GM19468 (cell line): ENCODE data around the gene FRMD8.
A peak's percentile ranks its signal among the peaks of the same experiment; 100 is the strongest.

ENCODE experiments used
- ATAC-seq: cut with Tn5 transposase; IDR thresholded peaks from one replicate; pipeline ENCODE4 v1.9.1; 2021; ENCODE audit warnings: mild to moderate bottlenecking, moderate library complexity, moderate number of reproducible peaks; ENCODE audit not compliant: unreplicated experiment; ENCODE audit errors: extremely low read depth

Gene FRMD8, protein sequence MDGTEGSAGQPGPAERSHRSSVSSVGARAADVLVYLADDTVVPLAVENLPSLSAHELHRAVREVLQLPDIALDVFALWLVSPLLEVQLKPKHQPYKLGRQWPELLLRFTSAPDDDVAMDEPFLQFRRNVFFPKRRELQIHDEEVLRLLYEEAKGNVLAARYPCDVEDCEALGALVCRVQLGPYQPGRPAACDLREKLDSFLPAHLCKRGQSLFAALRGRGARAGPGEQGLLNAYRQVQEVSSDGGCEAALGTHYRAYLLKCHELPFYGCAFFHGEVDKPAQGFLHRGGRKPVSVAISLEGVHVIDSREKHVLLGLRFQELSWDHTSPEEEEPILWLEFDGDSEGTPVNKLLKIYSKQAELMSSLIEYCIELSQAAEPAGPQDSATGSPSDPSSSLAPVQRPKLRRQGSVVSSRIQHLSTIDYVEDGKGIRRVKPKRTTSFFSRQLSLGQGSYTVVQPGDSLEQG

DNA sequence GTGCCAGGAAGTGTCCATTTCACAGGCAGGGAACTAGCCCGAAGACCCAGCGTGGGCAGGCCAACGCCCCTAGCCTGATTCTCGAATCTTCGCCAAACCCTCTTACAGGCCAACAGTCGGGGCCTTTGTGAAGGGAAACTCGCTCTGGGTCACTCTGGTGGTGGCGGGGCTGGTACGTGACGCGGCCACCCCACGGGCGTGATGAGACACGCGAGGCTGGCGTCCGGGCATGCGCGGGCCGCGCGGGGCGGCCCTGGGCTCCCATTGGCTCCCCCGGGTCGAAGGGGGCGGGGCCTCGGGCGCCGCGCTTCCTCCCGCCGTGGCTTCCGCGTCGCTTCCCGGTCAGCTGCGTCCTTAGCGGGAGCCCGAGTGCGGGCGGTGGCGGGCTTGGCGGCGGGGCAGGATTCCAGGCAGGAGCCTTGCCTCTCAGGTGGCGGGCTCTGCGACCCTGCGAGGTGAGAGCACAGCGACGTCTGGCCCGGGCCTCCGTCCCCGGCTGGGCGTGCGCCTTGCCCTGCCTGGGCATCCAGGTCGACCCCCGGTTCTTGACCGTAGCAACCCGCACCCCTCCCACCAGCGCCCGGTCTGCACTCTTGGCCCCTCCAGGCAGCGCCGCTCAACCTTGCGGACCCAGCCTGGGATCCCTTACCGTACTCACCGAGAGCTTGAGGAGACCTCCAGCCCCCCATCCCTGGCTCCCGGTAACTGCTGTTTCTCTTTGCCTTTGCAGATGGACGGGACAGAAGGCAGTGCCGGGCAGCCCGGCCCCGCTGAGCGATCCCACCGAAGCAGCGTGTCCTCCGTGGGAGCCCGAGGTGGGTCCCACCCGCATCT is at the start of gene FRMD8:
TSS of gene FRMD8 (plus strand) at position 331 of the 834 bp plus-strand sequence. CDS start at position 731, 400 bp downstream.
- ATAC-seq: no peak

DNA sequence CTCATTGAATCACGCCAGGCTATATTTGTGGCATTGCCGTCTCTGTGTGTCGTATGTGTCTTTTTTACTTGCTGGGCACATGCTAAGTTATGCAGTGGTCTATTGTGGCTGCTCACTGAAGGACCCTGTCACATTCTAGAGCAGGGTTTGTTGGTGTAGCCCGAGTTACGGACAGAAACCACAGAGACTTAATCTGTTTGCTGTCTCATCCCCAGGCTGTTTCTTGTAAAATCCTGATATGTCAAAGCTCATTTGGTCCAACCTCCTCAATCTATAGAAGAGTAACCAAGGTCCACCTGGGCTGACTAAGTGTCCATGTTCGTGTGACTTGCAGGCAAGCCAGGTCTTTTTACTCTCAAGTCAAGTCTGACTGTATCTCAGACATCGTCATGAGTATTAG is 47.8 kb upstream of the FRMD8 start:
- no peak for ATAC-seq

DNA sequence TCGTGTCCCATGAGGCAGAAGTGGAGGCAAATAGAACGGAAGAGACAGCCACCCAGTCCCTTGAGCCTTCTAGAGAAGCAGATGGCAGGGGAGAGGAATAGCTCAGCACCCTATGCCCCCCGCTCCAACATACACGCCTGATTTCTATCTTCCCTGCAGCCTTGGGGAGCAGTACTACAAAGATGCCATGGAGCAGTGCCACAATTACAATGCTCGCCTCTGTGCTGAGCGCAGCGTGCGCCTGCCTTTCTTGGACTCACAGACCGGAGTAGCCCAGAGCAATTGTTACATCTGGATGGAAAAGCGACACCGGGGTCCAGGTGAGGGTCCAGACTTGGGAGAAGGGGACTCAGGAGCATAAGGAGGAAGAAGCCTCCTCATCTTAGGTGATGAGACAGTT is 46.2 kb upstream of the FRMD8 start:
- ATAC-seq: no peak

DNA sequence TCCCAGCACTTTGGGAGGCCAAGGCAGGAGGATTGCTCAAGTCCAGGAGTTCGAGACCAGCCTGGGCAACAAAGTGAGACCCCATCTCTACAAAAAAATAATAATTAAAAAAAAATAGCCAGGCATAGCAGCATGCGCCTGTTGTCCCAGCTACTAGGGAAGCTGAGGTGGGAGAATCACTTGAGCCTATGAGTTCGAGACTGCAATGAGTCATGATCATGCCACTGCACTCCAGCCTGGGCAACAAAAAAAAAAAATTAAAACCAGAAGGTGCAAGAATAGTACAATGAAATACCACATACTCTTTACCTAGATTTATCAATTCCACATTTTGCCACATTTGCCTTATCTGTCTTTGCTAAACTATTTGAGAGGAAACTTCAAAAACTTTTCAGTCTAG is 44.6 kb upstream of the FRMD8 start:
- ATAC-seq: no peak

DNA sequence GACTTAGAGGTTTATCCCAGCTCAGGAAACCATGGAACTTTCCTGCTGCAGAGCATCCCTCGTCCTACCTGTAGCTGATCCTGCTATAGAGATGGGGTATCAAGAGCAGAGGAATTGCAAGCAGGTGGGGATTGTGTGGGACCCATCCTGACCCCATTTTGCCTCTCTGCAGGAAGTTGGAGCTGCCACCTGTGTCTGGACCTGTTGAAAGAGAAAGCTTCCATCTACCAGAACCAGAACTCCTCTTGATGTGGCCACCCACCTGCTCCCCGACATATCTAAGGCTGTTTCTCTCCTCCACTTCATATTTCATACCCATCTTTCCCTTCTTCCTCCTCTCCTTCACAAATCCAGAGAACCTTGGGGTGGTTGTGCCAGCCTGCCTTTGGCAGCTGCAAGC is 34.9 kb upstream of the FRMD8 start:
- no peak for ATAC-seq

DNA sequence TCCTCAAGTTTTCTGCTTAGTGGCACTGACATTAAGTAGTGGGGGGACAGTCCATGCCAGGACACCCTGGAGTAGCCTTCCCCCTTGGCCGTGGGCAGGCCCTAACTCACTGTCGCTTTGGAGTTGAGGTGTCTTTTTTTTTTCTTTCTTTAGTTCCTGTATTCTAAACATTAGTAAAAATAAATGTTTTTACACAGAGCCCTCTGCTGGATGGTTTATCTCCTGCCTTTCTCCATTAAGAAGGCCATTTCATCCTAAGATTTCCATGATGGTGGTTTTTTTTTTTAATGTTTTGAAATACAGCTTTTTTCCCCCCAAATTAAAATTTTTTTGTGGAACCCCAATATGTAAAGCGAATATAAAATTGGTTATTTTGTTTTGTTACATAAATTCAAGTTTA is 33.7 kb upstream of the FRMD8 start:
- no peak for ATAC-seq

DNA sequence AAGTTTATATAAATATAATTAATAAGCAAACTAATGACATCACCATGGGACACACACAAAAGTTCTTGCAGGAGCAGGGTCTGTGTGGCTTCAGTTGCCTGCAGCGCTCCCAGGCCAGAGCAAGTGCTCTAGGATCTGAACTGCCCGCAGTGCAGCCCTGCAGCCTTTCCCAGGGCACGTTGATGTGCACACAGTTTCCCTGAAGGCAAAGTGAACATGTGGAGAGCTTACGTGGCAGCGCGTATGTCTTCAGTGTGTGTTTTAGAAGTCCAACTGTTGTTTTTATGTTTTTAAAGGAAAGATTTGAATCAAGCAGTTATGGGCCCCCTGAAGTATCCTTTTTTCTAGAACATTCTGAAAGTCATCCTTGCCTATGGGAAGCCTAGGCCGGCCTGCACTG is 33.1 kb upstream of the FRMD8 start:
- ATAC-seq: no peak

DNA sequence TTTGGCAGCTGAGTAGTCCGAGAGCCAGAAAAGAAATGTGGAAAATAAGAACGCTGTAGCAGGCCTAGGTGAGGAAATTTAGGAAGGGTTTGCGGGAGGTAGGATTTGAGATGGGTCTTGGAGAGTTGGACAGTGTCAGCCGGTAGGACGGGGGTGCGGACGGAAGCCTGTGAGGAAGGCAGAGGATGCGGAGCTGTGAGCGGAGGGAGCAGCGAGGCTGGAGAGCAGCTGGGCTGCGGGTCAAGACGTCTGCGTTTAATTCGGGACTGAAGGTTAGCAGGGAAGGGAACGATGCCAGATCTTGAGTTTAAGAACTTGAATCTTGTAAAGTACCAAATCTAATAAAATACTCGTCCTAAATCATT is 32.6 kb upstream of the FRMD8 start:
- ATAC-seq: no peak

DNA sequence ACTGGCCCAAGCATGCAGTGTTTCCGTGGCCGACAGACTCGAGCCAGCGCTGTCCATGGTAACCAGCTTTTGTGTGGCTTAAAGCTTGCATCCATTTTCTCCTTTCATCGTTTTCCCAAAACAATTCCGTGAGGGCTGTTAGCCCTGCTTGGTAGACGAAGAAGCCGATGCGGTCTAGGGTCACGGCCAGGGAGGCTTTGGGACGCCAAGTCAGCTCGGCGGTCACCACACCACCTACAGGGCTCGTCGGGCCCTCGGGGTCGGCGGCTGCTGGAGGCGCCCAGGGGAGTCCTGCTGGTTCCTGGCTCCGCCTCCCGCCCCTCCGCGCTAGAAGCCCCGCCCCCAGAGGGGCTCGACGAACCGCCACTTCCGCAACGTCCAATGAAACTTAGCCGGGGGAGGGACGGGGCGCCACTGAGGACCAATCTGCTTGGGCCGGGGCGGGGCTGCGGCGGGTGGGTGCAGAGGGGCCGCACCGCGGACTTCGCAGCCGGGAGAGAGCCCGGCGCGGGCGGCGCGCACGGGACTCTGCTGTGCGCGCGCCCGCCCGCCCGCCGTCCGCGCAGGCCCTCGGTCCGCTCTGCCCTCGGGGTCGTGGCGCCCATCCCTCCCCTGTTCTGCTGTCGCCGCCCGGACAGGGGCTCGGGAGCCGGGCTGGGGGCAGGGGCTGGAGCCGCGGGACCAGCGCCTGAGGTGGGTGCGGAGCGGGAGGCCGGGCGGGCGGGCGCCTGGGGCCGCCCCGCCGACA is 32.0 kb upstream of the FRMD8 start, which contains the start of gene TIGD3:
TSS of gene TIGD3 (plus strand) at position 487 of the 748 bp plus-strand sequence. CDS start 1,058 bp downstream, outside the sequence.
- peak; percentile 54 for ATAC-seq

DNA sequence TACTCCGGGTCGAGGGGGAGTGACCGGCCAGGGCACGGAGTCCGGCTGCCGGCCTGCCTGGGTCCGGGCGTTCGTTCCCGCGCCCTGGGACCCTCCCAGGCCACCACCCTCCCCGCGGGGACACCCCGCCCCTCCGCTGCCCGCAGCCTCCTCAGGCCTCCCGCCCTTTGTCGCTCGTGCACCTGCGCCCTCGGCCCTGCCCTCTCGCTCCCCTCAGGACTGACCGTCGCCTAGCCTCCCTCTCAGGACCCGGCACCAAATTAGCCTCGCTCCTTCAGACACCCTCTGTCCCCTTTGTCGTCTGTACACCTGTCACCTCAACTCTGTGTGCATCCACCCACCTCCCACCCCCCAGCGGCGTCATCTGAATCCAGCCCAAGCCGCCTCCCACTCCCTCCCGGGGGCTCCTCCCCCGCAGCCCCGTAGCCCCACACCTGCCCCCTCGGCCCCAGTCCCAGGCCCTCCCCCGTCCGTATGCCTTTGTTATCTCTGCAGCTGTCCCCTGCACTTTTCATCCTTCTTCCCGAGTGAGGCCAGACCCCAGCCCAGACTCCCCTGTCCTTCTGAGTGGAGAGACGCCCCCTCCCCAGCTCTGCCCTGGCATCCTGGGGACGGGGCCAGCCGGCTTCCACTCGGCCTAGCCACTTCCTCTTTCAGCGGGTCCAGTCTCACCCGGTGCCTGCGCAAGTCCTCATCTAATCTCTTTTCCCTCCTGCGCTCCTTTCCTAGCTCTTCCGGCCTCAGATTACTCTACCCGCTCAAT is 31.2 kb upstream of the FRMD8 start:
- no peak for ATAC-seq

DNA sequence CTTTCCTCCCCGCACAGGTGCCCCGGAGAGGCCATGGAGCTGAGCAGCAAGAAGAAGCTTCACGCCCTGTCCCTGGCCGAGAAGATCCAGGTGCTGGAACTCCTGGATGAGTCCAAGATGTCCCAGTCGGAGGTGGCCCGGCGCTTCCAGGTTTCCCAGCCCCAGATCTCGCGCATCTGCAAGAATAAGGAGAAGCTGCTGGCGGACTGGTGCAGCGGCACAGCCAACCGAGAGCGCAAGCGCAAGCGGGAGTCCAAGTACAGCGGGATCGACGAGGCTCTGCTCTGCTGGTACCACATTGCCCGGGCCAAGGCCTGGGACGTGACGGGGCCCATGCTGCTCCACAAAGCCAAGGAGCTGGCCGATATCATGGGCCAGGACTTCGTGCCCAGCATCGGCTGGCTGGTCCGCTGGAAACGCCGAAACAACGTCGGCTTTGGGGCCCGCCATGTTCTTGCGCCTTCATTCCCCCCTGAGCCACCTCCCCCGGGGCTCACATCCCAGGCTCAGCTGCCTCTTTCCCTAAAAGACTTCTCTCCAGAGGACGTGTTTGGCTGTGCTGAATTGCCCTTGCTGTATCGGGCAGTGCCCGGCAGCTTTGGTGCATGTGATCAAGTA is 30.6 kb upstream of the FRMD8 start:
- no peak for ATAC-seq

DNA sequence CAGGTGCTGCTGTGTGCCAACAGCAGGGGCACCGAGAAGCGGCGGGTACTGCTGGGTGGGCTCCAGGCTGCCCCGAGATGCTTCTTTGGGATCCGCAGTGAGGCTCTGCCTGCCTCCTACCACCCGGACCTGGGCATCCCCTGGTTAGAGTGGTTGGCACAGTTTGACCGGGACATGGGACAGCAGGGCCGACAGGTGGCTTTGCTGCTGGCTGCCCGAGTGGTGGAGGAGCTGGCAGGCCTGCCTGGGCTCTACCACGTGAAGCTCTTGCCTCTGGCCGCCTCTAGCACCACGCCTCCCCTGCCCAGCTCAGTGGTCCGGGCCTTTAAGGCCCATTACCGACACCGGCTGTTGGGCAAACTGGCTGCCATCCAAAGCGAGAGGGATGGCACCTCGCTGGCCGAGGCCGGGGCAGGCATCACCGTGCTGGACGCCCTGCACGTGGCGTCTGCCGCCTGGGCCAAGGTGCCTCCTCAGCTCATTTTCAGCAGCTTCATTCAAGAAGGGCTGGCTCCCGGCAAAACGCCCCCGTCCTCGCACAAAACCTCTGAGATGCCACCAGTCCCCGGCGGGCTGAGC is 30.0 kb upstream of the FRMD8 start:
- no peak for ATAC-seq

DNA sequence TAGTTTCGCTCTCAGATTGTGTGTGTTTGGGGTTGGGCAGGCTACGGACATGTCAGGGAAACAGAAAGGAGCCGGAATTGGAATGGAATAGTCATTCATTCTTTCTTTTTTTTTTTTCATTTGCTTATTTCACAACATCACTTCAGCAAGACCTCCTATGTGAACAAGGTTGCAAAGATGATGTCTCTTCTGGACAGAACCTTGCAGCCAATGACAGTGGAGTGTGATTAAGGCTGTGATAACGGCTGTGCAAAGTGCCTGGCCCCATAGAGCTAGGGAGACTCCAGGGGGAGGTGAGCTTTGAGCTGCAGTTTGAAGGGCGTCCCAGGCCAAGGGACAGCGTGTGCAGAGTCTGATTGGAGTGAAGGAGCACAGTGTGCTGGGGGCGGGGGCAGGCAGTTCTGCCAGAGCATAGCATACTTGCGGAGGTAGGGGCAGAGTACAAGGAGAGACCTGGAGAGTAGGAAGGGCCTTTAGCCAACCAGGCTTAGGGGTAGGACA is 28.5 kb upstream of the FRMD8 start:
- ATAC-seq: no peak

DNA sequence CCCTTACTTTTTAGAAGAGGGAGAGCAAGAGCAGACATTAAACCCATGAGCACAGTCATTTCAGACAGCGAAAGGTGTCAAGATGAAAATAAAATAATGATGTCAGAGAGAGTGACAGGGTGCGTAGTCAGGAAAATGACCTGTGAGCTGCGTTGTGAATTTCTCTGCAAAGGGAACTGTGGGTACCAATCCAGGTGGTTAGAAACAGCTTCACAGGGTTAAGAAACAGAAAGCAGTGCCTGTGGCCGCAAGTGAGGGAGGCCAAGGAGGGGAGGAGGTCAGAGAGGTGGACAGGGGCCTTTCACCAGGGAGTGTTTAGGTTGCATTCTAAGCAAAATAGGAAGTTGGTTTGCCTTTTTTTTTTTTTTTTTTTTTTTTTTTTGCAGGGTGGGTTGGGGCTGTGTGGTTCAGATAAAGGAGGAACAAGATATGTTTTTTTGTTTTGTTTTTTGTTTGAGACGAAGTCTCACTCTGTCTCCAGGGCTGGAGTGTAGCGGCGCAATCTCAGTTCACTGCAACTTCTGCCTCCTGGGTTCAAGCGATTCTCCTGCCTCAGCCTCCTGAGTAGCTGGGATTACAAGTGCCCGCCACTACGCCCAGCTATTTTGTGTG is 24.0 kb upstream of the FRMD8 start:
- ATAC-seq: no peak

DNA sequence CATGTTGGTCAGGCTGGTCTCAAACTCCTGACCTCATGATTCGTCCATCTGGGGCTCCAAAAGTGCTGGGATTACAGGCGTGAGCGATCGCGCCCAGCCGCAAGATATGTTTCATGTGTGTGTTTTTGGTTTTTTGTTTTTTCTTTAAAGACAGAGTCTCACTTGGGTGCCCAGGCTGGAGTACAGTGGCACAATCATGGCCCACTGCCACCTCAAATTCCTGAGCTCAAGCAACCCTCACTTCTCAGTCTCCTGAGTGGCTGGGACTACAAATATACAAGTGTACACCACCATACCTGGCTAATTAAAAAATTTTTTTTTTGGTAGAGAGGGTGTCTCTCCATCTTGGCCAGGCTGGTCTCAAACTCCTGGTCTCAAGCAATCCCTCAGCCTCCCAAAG is 23.5 kb upstream of the FRMD8 start:
- no peak for ATAC-seq

DNA sequence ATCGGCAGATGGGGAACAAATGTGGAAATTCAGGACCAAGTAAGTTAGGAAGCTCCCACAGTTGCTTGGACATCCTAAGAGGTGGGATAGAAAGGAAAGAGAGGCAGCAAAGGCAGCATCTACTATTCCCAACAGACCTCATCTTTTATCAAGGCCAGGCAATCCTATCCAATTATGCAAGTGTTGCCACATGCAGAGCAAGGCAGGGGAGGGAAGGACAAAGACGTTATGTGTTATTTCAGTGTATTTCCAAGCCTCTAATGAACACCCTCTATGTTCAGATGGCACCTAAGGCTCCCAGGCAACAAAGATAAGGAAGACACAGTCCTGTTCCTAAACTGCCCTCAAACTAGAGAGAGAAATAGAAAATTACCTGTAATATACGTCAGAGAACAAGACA is 22.7 kb upstream of the FRMD8 start:
- ATAC-seq: no peak

DNA sequence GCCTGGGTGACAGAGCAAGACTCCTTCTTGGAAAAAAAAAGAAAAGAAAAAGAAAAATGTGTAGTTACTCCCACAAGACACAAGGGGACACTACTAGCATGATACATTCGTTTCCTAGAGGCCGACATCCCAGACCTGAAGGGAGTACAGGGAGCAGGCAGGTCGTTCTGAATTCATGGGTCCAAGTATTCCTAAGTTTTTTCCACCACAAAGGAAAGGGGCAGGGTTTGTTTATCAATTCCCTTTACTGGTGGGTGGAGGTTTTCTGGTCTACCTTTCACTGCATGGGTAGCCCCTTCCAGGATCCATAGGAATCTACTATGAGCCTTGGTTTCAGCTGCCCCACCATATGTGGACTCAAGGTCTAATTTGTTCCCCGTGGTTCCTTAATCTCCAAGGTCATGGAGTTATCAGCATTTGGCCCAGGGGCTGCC is 20.1 kb upstream of the FRMD8 start:
- ATAC-seq: no peak

DNA sequence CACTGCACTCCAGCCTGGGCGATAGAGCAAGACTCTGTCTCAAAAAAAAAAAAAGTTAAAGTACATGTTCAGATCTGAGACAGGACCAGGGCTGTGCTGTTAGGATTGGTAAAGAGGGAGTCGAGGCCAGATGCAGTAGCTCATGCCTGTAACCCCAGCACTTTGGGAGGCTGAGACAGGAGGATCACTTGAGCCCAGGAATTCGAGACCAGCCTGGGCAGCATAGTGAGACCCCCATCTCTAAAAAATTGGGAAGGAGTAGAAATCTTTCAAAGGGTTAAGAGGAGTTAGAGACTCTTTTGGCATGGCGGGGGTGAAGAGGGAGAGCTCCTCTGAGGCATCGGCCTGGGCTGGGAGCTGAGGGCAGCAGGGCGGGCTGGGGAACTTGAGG is 15.8 kb upstream of the FRMD8 start:
- no peak for ATAC-seq
